OCI-LY3 (cell line): Measurements from ENCODE around the gene NKAIN2.

ENCODE experiments used
- CTCF ChIP-seq: fragments of 200-600, 300-600 bp; sonication (generic); IDR thresholded peaks from 2 replicates; pipeline ENCODE4 v1.5.1; 2014; ENCODE audit warnings: antibody characterized with exemption, low read length, low read depth
- EZH2phosphoT487 ChIP-seq: fragments of 200-600 bp; shearing (Covaris generic); IDR thresholded peaks from 2 replicates; pipeline ENCODE4 v1.6.1; 2018; ENCODE audit warnings: antibody characterized with exemption, mixed run types, low read depth

GRCh38 chr6:124551711-124552233, 748.1 kb downstream of the NKAIN2 start:
- TF ChIP-seq CTCF (no peak), EZH2phosphoT487 (no peak)
